GM12892 (cell line): ENCODE measurements around the gene ACP6.

Source experiments
- POLR2A ChIP-seq: IDR thresholded peaks from 2 replicates; pipeline ENCODE4 v1.6.1; 2011; ENCODE audit warnings: low read depth, low read length, control low read depth
- POLR2AphosphoS5 ChIP-seq: IDR thresholded peaks from 2 replicates; pipeline ENCODE4 v1.6.1; 2011; ENCODE audit warnings: low read depth, low read length, control low read depth

GRCh38 chr1:147636314-147636713, 34.0 kb downstream of the ACP6 start:
- TF ChIP-seq POLR2A (no peak), POLR2AphosphoS5 (no peak)
